Endothelial cell of umbilical vein (primary cell): ENCODE data around the gene DHRS2. TPM values are rescaled to one million over a fixed set of nuclear protein-coding genes. Genes with fewer than 3 reads are reported as not detected.

Source experiments
- BruUV-seq: library from RNA; stranded (reverse); fragments of 400-500 nt; replicated peaks from 2 replicates; lab custom pipeline; 2021; lab: Mats Ljungman, UMichigan
- CTCF ChIA-PET: fragments of 300-600, 350-600 bp; sonication (Branson Sonifier 250); formaldehyde crosslinking; loops from one replicate; lab custom pipeline; 2021; ENCODE audit warnings: antibody characterized with exemption, inconsistent platforms; lab: Charles Lee
- POLR2A ChIA-PET: fragments of 300-600, 350-600 bp; sonication (Branson Sonifier 250); formaldehyde crosslinking; loops from one replicate; lab custom pipeline; 2021; ENCODE audit warnings: antibody characterized with exemption, inconsistent platforms; lab: Charles Lee
- DNase-seq: peaks from one replicate; pipeline ENCODE4 v3.0.0-alpha.2; 2011; ENCODE audit warnings: low read depth, low spot score
- FAIRE-seq: peaks from 2 replicates; lab custom pipeline; 2011; peaks lifted over from hg19 to GRCh38; lab: Jason Lieb, UNC
- H2AFZ ChIP-seq: 2 replicates; pipeline ENCODE4 v1.6.0; 2012; ENCODE audit warnings: low read depth, low read length, control low read depth, inconsistent platforms
- H3K27ac ChIP-seq: 2 replicates; pipeline ENCODE4 v1.5.1; 2011; ENCODE audit warnings: low read depth, mild to moderate bottlenecking, control low read depth, low read length, moderate library complexity; ENCODE audit not compliant: insufficient read depth
- H3K27me3 ChIP-seq, 2 experiments: 2 replicates each; pipeline versions ENCODE4 v1.6.0 to v1.6.1; 2011; ENCODE audit warnings: low read length in 2 of 2, mixed read lengths in 1 of 2; ENCODE audit not compliant: control insufficient read depth in 2 of 2, insufficient read depth in 2 of 2
- H3K36me3 ChIP-seq, 2 experiments: 2 replicates in 1 of 2; 3 replicates in 1 of 2; pipeline ENCODE4 v1.5.1; 2011; ENCODE audit warnings: low read length in 2 of 2, mild to moderate bottlenecking in 1 of 2, moderate library complexity in 1 of 2; ENCODE audit not compliant: control insufficient read depth in 2 of 2, insufficient read depth in 2 of 2; ENCODE audit errors: extremely low read depth in 1 of 2
- H3K4me1 ChIP-seq: 3 replicates; pipeline ENCODE4 v1.5.1; 2011; ENCODE audit warnings: mild to moderate bottlenecking, low read length; ENCODE audit not compliant: control insufficient read depth, insufficient read depth; ENCODE audit errors: extremely low read depth
- H3K4me2 ChIP-seq: 2 replicates; pipeline ENCODE4 v1.6.1; 2011; ENCODE audit warnings: low read length, control low read depth, mixed read lengths; ENCODE audit not compliant: insufficient read depth
- H3K4me3 ChIP-seq, 3 experiments: fragments of 200-600 bp in 1 of 3; sonication (generic), shearing (Covaris generic) in 1 of 3; replicated peaks in 1 of 3; 2 replicates each; pipeline ENCODE4 v1.5.1; 2011 to 2016; ENCODE audit warnings: control low read depth in 3 of 3, low read length in 3 of 3, mild to moderate bottlenecking in 2 of 3, inconsistent platforms in 1 of 3, low read depth in 1 of 3, moderate library complexity in 1 of 3; ENCODE audit not compliant: insufficient read depth in 1 of 3
- H3K79me2 ChIP-seq: 2 replicates; pipeline ENCODE4 v1.6.0; 2012; ENCODE audit warnings: low read length, inconsistent platforms; ENCODE audit not compliant: control insufficient read depth, insufficient read depth
- H3K9ac ChIP-seq: replicated peaks from 2 replicates; pipeline ENCODE3; 2011; ENCODE audit warnings: low read length, control low read depth; ENCODE audit not compliant: insufficient read depth; ENCODE audit errors: extremely low read depth
- H3K9me1 ChIP-seq: replicated peaks from 3 replicates; pipeline ENCODE4 v1.6.0; 2011; ENCODE audit warnings: mild to moderate bottlenecking, low read length; ENCODE audit not compliant: control insufficient read depth, insufficient read depth; ENCODE audit errors: extremely low read depth
- H3K9me3 ChIP-seq: replicated peaks from 2 replicates; pipeline ENCODE4 v1.5.1; 2012; ENCODE audit warnings: low read length, inconsistent platforms; ENCODE audit not compliant: control insufficient read depth, insufficient read depth
- H4K20me1 ChIP-seq: replicated peaks from 2 replicates; pipeline ENCODE3; 2011; ENCODE audit warnings: mild to moderate bottlenecking, low read length; ENCODE audit not compliant: control insufficient read depth, insufficient read depth; ENCODE audit errors: extremely low read depth
- EZH2 ChIP-seq: IDR thresholded peaks from 2 replicates; pipeline ENCODE4 v1.6.1; 2012; ENCODE audit warnings: borderline replicate concordance, low read depth, mild to moderate bottlenecking, moderate library complexity, low read length, inconsistent platforms; ENCODE audit not compliant: severe bottlenecking
- FOS ChIP-seq: IDR thresholded peaks from 2 replicates; pipeline ENCODE4 v1.6.1; 2011; ENCODE audit warnings: mild to moderate bottlenecking, low read length, moderate library complexity, borderline replicate concordance; ENCODE audit not compliant: insufficient read depth
- GATA2 ChIP-seq: IDR thresholded peaks from 2 replicates; pipeline ENCODE4 v1.7.0; 2011; ENCODE audit warnings: low read depth, mild to moderate bottlenecking, moderate library complexity, mixed read lengths, low read length; ENCODE audit not compliant: insufficient read length, insufficient read depth
- JUN ChIP-seq: IDR thresholded peaks from 2 replicates; pipeline ENCODE4 v1.6.1; 2011; ENCODE audit warnings: borderline replicate concordance, low read depth; ENCODE audit not compliant: insufficient read length, insufficient read depth
- MAX ChIP-seq: IDR thresholded peaks from 2 replicates; pipeline ENCODE4 v1.6.1; 2011; ENCODE audit not compliant: insufficient read depth, insufficient read length
- MYC ChIP-seq: IDR thresholded peaks from one replicate; pipeline ENCODE4 v1.6.1; 2011; ENCODE audit warnings: mild to moderate bottlenecking, low read depth, low read length
- POLR2A ChIP-seq: IDR thresholded peaks from 2 replicates; pipeline ENCODE4 v1.6.1; 2012; ENCODE audit warnings: low read depth, mild to moderate bottlenecking, control low read depth, low read length
- POLR2AphosphoS5 ChIP-seq: IDR thresholded peaks from 2 replicates; pipeline ENCODE4 v1.6.1; 2012; ENCODE audit warnings: low read depth, mild to moderate bottlenecking, control low read depth, low read length, moderate library complexity; ENCODE audit not compliant: insufficient read depth
- dilution Hi-C: fragments of 300-500 bp; cut with MboI; formaldehyde crosslinking; loops from one replicate; pipeline ENCODE4 v1.15.0; 2019; ENCODE audit warnings: low sequenced_read_pairs; ENCODE audit not compliant: extremely low pct_ligation_motif_present
- intact Hi-C: fragments of 100-400 bp; cut with micrococcal nuclease; formaldehyde crosslinking; loops from one replicate; pipeline ENCODE4 v1.10.0; 2022
- polyA plus RNA-seq, 4 experiments: library from polyadenylated mRNA; depleted of rRNA in 3 of 4; stranded (reverse) in 3 of 4; unstranded in 1 of 4; fragments of >200 nt; gene quantifications; 2 replicates each; pipeline versions ENCODE4 v1.2.1 to v1.2.3, GENCODE V29; 2011 to 2012; ENCODE audit warnings: missing spikeins in 1 of 4
- total RNA-seq: library from RNA; stranded (reverse); gene quantifications from 2 replicates; pipeline ENCODE4 v1.2.3, GENCODE V29; 2021
- TF ChIP-seq, protein P1 (sequence below), 2 donors: IDR thresholded peaks; 1 replicate in 1 of 2; 2 replicates in 1 of 2; pipeline ENCODE4 v1.5.1; 2011; ENCODE audit warnings: low read length in 2 of 2, mild to moderate bottlenecking in 2 of 2, moderate library complexity in 2 of 2, control low read depth in 1 of 2, inconsistent platforms in 1 of 2, low read depth in 1 of 2; ENCODE audit not compliant: insufficient read depth in 1 of 2; ENCODE audit errors: extremely low read depth in 1 of 2

Gene DHRS2
- total and polyA plus RNA-seq, 2 donors (not counting 3 experiments of a cell fraction or from before 2014, with no cell fraction given), result 0.10 TPM; not detected in 1

- Histone ChIP-seq H3K9ac (no peak overlapping the region), H3K27me3 (peaks cover 2 to 4% of the 10 kb centered on the region in 2 experiments), H2AFZ (no peak overlapping the region), H3K36me3 (no peaks in the 10 kb centered on the region), H3K9me3 (no peaks in the 10 kb centered on the region), H4K20me1 (no peaks in the 10 kb centered on the region), H3K4me3 (no peak overlapping the region), H3K4me2 (no peak overlapping the region), H3K4me1 (no peaks in the 10 kb centered on the region), H3K27ac (no peak overlapping the region), H3K79me2 (no peaks in the 10 kb centered on the region), H3K9me1 (no peaks in the 10 kb centered on the region)
- dilution Hi-C loops, result no loop called here
- TF ChIP-seq EZH2 (no peak), FOS (no peak), GATA2 (no peak), JUN (no peak), POLR2A (no peak), MYC (no peak), MAX (no peak), POLR2AphosphoS5 (no peak)
- TF ChIP-seq, protein P1, sequence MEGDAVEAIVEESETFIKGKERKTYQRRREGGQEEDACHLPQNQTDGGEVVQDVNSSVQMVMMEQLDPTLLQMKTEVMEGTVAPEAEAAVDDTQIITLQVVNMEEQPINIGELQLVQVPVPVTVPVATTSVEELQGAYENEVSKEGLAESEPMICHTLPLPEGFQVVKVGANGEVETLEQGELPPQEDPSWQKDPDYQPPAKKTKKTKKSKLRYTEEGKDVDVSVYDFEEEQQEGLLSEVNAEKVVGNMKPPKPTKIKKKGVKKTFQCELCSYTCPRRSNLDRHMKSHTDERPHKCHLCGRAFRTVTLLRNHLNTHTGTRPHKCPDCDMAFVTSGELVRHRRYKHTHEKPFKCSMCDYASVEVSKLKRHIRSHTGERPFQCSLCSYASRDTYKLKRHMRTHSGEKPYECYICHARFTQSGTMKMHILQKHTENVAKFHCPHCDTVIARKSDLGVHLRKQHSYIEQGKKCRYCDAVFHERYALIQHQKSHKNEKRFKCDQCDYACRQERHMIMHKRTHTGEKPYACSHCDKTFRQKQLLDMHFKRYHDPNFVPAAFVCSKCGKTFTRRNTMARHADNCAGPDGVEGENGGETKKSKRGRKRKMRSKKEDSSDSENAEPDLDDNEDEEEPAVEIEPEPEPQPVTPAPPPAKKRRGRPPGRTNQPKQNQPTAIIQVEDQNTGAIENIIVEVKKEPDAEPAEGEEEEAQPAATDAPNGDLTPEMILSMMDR (IDR thresholded peaks at IDR 0.05; ENCODE audit: extremely low read depth in 1 of 2, insufficient read depth in 1 of 2, low read depth in 1 of 2, low read length in 2 of 2), result no peak
- ChIA-PET POLR2A (no interaction called here), CTCF (interaction anchor here (1.4 kb wide), 1 partner anchor 12 kb away, joined by 5 read pairs; no protein-coding TSS in a partner anchor)
- intact Hi-C loops, result no loop called here
- BruUV-seq, result no TSS peak
- no peak for FAIRE-seq
- no peak for DNase-seq
These were observed 15.9 kb upstream of the DHRS2 start for GRCh38 chr14:23620177-23620702.
